B cell (primary cell): ENCODE data around the gene RPS26. TPM values are rescaled to one million over a fixed set of nuclear protein-coding genes. Genes with fewer than 3 reads are reported as not detected.

Experiments
- ATAC-seq: fragments of 200-7000 bp; cut with Tn5 transposase; one replicate; pipeline ENCODE4 v1.10.0; 2021; ENCODE audit warnings: low read depth, mild to moderate bottlenecking, moderate number of reproducible peaks, moderate library complexity
- CTCF ChIA-PET: fragments of 350-600 bp; sonication (Branson Sonifier 250); formaldehyde crosslinking; loops from one replicate; lab custom pipeline; 2021; ENCODE audit warnings: antibody characterized with exemption, inconsistent platforms; lab: Charles Lee
- POLR2A ChIA-PET: fragments of 350-600 bp; sonication (Branson Sonifier 250); formaldehyde crosslinking; loops from one replicate; lab custom pipeline; 2021; ENCODE audit warnings: antibody characterized with exemption; lab: Charles Lee
- DNase-seq: peaks from one replicate; pipeline ENCODE4 v3.0.0; 2013
- H2AFZ ChIP-seq: 2 replicates; pipeline ENCODE4 v1.6.1; 2012; ENCODE audit warnings: mild to moderate bottlenecking, low read depth, low read length; ENCODE audit not compliant: insufficient read depth, poor library complexity, severe bottlenecking
- H3K27ac ChIP-seq, 2 donors: 1 replicate in 1 of 2; 2 replicates in 1 of 2; pipeline ENCODE4 v1.5.1; 2012 to 2013; ENCODE audit warnings: low read length in 2 of 2, mild to moderate bottlenecking in 2 of 2, moderate library complexity in 1 of 2
- H3K27me3 ChIP-seq, 4 experiments: fragments of 200-600 bp in 1 of 4; sonication (generic) in 1 of 4; replicated peaks in 1 of 4; 1 replicate in 2 of 4; 2 replicates in 2 of 4; pipeline versions ENCODE4 v1.6.1 to v1.7.0; 2013 to 2016; ENCODE audit warnings: low read length in 3 of 4, mild to moderate bottlenecking in 2 of 4, mixed read lengths in 1 of 4, moderate library complexity in 1 of 4; ENCODE audit not compliant: insufficient read depth in 4 of 4, control insufficient read depth in 3 of 4; ENCODE audit errors: control extremely low read depth in 1 of 4
- H3K36me3 ChIP-seq, 2 experiments: replicated peaks in 1 of 2; 1 replicate in 1 of 2; 2 replicates in 1 of 2; pipeline versions ENCODE4 v1.6.1 to v1.7.1; 2013; ENCODE audit warnings: low read length in 1 of 2; ENCODE audit not compliant: insufficient read depth in 2 of 2, control insufficient read depth in 1 of 2; ENCODE audit errors: control extremely low read depth in 1 of 2, extremely low read depth in 1 of 2
- H3K4me1 ChIP-seq, 2 donors: fragments of 200-600 bp in 1 of 2; sonication (generic) in 1 of 2; 1 replicate in 1 of 2; 2 replicates in 1 of 2; pipeline versions ENCODE4 v1.5.1 to v1.6.1; 2013 to 2017; ENCODE audit warnings: low read length in 2 of 2; ENCODE audit not compliant: control insufficient read depth in 2 of 2, insufficient read depth in 2 of 2
- H3K4me2 ChIP-seq: replicated peaks from 2 replicates; pipeline ENCODE3; 2012; ENCODE audit warnings: mild to moderate bottlenecking, low read depth, low read length; ENCODE audit not compliant: poor library complexity, severe bottlenecking
- H3K4me3 ChIP-seq, 5 experiments: fragments of 200-600 bp in 1 of 5; sonication (generic) in 1 of 5; 1 replicate in 3 of 5; 2 replicates in 2 of 5; pipeline versions ENCODE4 v1.5.1 to v1.7.0; 2011 to 2016; ENCODE audit warnings: low read length in 4 of 5, mild to moderate bottlenecking in 4 of 5, low read depth in 2 of 5, control low read depth in 1 of 5, moderate library complexity in 1 of 5; ENCODE audit not compliant: insufficient read depth in 1 of 5; ENCODE audit errors: control extremely low read depth in 1 of 5, extremely low read depth in 1 of 5
- H3K79me2 ChIP-seq: fragments of 200-600 bp; sonication (generic); one replicate; pipeline ENCODE4 v1.6.0; 2016; ENCODE audit warnings: low read length; ENCODE audit not compliant: control insufficient read depth, insufficient read depth
- H3K9ac ChIP-seq: fragments of 200-600 bp; sonication (generic); 2 replicates; pipeline ENCODE4 v1.6.1; 2017; ENCODE audit warnings: mild to moderate bottlenecking, low read length, moderate library complexity
- H3K9me3 ChIP-seq, 3 donors: one replicate each; pipeline versions ENCODE4 v1.6.1 to v1.7.1; 2013; ENCODE audit warnings: low read length in 2 of 3; ENCODE audit not compliant: control insufficient read depth in 2 of 3, insufficient read depth in 1 of 3; ENCODE audit errors: control extremely low read depth in 1 of 3
- H4K20me1 ChIP-seq: 2 replicates; pipeline ENCODE4 v1.6.0; 2012; ENCODE audit warnings: mild to moderate bottlenecking, low read length; ENCODE audit not compliant: insufficient read depth, control insufficient read depth, poor library complexity, severe bottlenecking
- H3K27ac Mint-ChIP-seq: one replicate; pipeline ENCODE4 v1.8.0; 2021; ENCODE audit warnings: mixed read lengths
- H3K27me3 Mint-ChIP-seq: one replicate; pipeline ENCODE4 v1.8.0; 2021; ENCODE audit warnings: mixed read lengths
- H3K4me1 Mint-ChIP-seq: one replicate; pipeline ENCODE4 v1.8.0; 2021; ENCODE audit warnings: mixed read lengths
- H3K4me3 Mint-ChIP-seq: one replicate; pipeline ENCODE4 v1.8.0; 2021; ENCODE audit warnings: mixed read lengths
- H3K9me3 Mint-ChIP-seq: one replicate; pipeline ENCODE4 v1.8.0; 2022; ENCODE audit warnings: mixed read lengths; ENCODE audit not compliant: insufficient read depth
- CTCF ChIP-seq: fragments of 200-600 bp; IDR thresholded peaks from one replicate; pipeline ENCODE4 v1.8.0; 2022; ENCODE audit warnings: antibody characterized with exemption, mild to moderate bottlenecking
- EZH2 ChIP-seq: IDR thresholded peaks from 2 replicates; pipeline ENCODE4 v1.6.1; 2012; ENCODE audit warnings: borderline replicate concordance, low read depth, mild to moderate bottlenecking, moderate library complexity, low read length; ENCODE audit not compliant: insufficient read depth, poor library complexity, severe bottlenecking
- WGBS: methylation state at CpG from one replicate; pipeline ENCODE4 v1.1.5; 2013; ENCODE audit warnings: missing lambda C conversion rate; ENCODE audit not compliant: insufficient coverage; 5-methylcytosine and 5-hydroxymethylcytosine counted together
- intact Hi-C: fragments of 100-400 bp; cut with micrococcal nuclease; formaldehyde crosslinking; loops from one replicate; pipeline ENCODE4 v1.10.0; 2022
- polyA plus RNA-seq: library from polyadenylated mRNA; depleted of rRNA; stranded (reverse); fragments of >200 nt; gene quantifications from 2 replicates; pipeline ENCODE4 v1.2.3, GENCODE V29; 2012
- total RNA-seq, 2 donors: library from RNA; stranded (reverse); fragments of 120-200 nt in 1 of 2; gene quantifications; 1 replicate in 1 of 2; 2 replicates in 1 of 2; pipeline versions ENCODE4 v1.2.3 to v1.2.4, GENCODE V29; 2013 to 2022

The RPS26 gene
- total and polyA plus RNA-seq, 2 donors (not counting 1 experiment from before 2014, with no cell fraction given) = 21.0 to 549 TPM

- ATAC-seq = no peak
These were observed 41.2 kb downstream of the RPS26 start for GRCh38 chr12:56082967-56083366.

More at GRCh38 chr12:56082967-56083366, 41.2 kb downstream of the RPS26 start:
- Histone ChIP-seq H2AFZ (no peak overlapping the region), H3K27ac (no peak overlapping the region), H3K4me1 (peaks cover 18 to 22% of the 10 kb centered on the region in 2 donors), H3K9ac (no peak overlapping the region), H3K9me3 (peaks cover 0 to 12% (median 0%) of the 10 kb centered on the region in 3 donors), H3K27me3 (peaks cover 0 to 46% (median 17%) of the 10 kb centered on the region in 4 experiments), H3K79me2 (no peaks in the 10 kb centered on the region), H4K20me1 (no peaks in the 10 kb centered on the region), H3K4me3 (no peak overlapping the region), H3K36me3 (no peaks in the 10 kb centered on the region), H3K4me2 (no peak overlapping the region)
- no peak overlapping the region for H3K27ac Mint-ChIP-seq
- ChIA-PET CTCF (no interaction called here), POLR2A (no interaction called here)
- no peaks in the 10 kb centered on the region for H3K9me3 Mint-ChIP-seq
- intact Hi-C loops = no loop called here
- no peak for DNase-seq
- WGBS = no CpG with 5 or more reads among the region's 3 CpGs
- peaks cover 23% of the 10 kb centered on the region for H3K27me3 Mint-ChIP-seq
- no peak overlapping the region for H3K4me3 Mint-ChIP-seq
- TF ChIP-seq CTCF (no peak), EZH2 (no peak)
- peaks cover 12% of the 10 kb centered on the region for H3K4me1 Mint-ChIP-seq
